AG04450 (cell line): Measurements from ENCODE around the gene CAMKMT. TPM values are rescaled to one million over a fixed set of nuclear protein-coding genes. Genes with fewer than 3 reads are reported as not detected.

ENCODE experiments used
- CTCF ChIA-PET: fragments of 300-600, 350-600 bp; formaldehyde crosslinking; extraction: SDS; loops from one replicate; lab custom pipeline; 2022; ENCODE audit warnings: antibody characterized with exemption, inconsistent platforms; lab: Charles Lee
- POLR2A ChIA-PET: fragments of 350-600 bp; formaldehyde crosslinking; extraction: SDS; loops from one replicate; lab custom pipeline; 2021; ENCODE audit warnings: antibody characterized with exemption, inconsistent platforms; lab: Yijun Ruan, JAX
- DNase-seq: peaks from one replicate; pipeline ENCODE4 v3.0.0-alpha.2; 2011; ENCODE audit warnings: low read depth, low spot score
- H3K27ac ChIP-seq: one replicate; pipeline ENCODE4 v1.5.1; 2012; ENCODE audit warnings: low read depth, low read length, control low read depth
- H3K27me3 ChIP-seq: one replicate; pipeline ENCODE4 v1.6.0; 2012; ENCODE audit warnings: low read length; ENCODE audit not compliant: control insufficient read depth, insufficient read depth
- H3K4me3 ChIP-seq: 2 replicates; pipeline ENCODE4 v1.5.1; 2011; ENCODE audit warnings: mild to moderate bottlenecking, low read depth, low read length, control low read depth
- H3K9me3 ChIP-seq: 2 replicates; pipeline ENCODE4 v1.5.1; 2012; ENCODE audit warnings: low read length; ENCODE audit not compliant: control insufficient read depth, insufficient read depth
- polyA plus RNA-seq: library from polyadenylated mRNA; depleted of rRNA; stranded (reverse); fragments of >200 nt; gene quantifications from 2 replicates; pipeline ENCODE4 v1.2.3, GENCODE V29; 2011
- TF ChIP-seq, protein P1 (sequence below): IDR thresholded peaks from 2 replicates; pipeline ENCODE4 v1.5.1; 2011; ENCODE audit warnings: low read depth, low read length, control low read depth, inconsistent platforms

Gene CAMKMT
- polyA plus RNA-seq, 1 experiment, result 10.2 TPM

DNA sequence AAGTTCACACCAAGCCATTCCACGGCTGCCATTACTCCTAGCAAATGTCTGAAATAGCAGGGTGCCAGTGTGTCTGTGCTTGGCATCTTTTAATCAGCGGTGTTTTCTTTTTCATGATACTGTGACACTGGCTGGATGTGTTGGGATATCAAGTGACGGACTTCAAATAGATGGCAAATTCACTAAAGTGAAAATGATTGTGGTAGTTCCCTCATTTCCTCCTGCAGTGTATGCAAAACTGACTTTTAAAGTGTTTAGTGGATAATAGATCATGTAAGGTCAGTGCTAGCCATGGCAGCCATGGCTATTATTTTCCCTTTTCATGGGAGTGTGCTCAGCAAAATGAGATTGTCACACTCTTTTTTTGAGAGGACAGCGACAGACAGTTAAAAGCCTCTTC lies 318.2 kb downstream of the CAMKMT start:
- Histone ChIP-seq H3K4me3 (no peak overlapping the region), H3K27me3 (no peaks in the 10 kb centered on the region), H3K9me3 (no peaks in the 10 kb centered on the region), H3K27ac (no peak overlapping the region)
- TF ChIP-seq, protein P1, sequence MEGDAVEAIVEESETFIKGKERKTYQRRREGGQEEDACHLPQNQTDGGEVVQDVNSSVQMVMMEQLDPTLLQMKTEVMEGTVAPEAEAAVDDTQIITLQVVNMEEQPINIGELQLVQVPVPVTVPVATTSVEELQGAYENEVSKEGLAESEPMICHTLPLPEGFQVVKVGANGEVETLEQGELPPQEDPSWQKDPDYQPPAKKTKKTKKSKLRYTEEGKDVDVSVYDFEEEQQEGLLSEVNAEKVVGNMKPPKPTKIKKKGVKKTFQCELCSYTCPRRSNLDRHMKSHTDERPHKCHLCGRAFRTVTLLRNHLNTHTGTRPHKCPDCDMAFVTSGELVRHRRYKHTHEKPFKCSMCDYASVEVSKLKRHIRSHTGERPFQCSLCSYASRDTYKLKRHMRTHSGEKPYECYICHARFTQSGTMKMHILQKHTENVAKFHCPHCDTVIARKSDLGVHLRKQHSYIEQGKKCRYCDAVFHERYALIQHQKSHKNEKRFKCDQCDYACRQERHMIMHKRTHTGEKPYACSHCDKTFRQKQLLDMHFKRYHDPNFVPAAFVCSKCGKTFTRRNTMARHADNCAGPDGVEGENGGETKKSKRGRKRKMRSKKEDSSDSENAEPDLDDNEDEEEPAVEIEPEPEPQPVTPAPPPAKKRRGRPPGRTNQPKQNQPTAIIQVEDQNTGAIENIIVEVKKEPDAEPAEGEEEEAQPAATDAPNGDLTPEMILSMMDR, result no peak
- no peak for DNase-seq
- POLR2A ChIA-PET, result no interaction called here
- CTCF ChIA-PET, result no interaction called here

DNA sequence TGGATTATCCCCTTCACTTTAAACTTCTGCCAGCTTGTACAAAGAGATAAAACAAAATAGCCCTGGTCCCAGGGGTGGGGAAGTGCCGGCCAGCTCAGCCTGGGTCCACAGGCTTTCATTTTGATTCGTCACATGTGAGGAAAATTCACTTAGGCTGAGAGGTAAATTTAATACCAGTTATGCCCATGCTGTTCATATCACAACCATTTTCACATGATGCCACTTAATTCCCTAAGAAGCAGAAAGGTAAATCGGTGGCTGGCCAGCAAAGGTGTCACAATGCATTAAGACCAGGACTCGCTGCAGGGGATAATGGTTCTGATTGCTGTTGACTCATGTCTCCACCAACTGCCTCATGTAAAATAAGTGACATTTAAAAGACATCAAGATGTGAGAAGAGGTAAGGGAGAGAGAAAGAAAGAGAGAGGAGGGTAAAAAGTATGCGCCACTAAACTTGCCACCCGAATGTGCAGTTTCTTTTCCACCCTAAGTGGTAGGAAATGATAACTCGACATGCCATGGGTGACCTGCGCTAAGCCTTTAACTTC lies 318.8 kb downstream of the CAMKMT start:
- Histone ChIP-seq H3K4me3 (no peak overlapping the region), H3K27ac (no peak overlapping the region), H3K27me3 (no peaks in the 10 kb centered on the region), H3K9me3 (no peaks in the 10 kb centered on the region)
- ChIA-PET CTCF (no interaction called here), POLR2A (no interaction called here)
- DNase-seq, result no peak
- TF ChIP-seq, protein P1, result no peak

DNA sequence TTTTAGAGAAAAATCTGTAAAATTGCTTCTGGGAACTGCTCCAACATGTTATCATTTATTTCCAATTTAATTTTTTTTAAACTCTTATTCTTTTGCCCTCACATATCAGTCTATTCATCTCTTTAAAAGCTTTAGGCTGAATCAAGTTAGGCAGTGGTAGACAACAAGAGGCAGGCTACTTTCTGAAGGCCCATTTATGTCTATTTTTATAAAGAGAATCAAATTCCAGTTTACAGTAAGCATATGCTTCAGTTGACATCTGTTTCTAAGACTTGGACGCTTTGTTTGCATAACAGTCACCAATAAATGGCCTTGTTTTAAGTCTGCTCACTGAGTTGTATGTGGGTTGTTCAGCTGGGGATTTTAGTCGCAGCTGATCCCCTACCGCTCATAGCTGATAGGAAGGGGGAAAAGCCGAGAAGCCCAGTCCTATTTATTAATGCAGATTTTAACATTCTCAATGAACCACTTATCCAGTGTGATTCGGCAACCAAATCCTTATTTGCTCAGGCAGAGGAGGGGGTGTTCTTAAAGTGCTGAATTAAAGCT lies 319.3 kb downstream of the CAMKMT start:
- Histone ChIP-seq H3K4me3 (no peak overlapping the region), H3K9me3 (no peaks in the 10 kb centered on the region), H3K27me3 (no peaks in the 10 kb centered on the region), H3K27ac (no peak overlapping the region)
- ChIA-PET POLR2A (no interaction called here), CTCF (interaction anchor here (0.9 to 1.1 kb wide), 2 partner anchors 14 to 202 kb away, joined by 4 to 6 read pairs; no protein-coding TSS in a partner anchor)
- no peak for DNase-seq
- TF ChIP-seq, protein P1, result no peak

DNA sequence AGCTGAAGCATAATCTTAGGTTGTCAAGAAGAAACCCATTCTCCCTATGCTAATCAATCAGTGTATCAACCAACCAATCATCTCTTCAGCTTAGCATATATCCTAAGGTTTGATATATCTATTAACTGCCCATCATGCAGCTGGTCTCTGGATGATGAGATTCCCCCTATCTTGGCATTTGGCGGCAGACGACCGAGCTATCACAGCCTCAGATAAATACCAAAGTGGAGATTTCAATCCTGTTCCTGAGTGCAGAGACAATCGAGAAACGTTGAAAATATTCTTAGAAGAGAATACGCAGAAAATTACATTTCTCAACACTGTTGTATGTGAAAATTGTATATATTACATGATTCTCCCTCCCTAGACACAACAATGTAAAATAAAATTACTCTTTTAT lies 320.7 kb downstream of the CAMKMT start:
- TF ChIP-seq, protein P1, result no peak
- no peaks in the 10 kb centered on the region for H3K9me3 ChIP-seq
- H3K27me3 ChIP-seq, result no peaks in the 10 kb centered on the region
- DNase-seq, result no peak
- CTCF ChIA-PET, result no interaction called here
- no peak overlapping the region for H3K4me3 ChIP-seq
- POLR2A ChIA-PET, result no interaction called here
- H3K27ac ChIP-seq, result no peak overlapping the region

DNA sequence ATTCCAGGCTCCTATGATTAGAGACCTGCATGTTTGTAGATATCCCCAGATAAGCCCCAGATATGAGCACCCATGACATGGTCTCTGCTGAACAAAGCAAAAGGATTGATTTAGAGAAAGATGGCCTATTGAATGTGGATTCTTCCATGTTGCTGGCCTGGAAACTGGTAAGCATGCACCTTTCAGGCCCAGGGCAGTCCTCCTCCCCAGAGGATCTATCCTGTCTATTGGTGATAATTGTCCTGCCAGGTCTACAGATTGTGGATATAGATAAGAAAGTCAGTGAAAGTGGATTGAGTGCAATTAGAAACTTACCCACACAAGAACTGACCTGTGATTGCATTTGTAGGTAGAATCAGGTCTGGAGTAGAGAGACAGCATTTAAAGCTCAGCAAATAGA lies 322.8 kb downstream of the CAMKMT start:
- Histone ChIP-seq H3K9me3 (no peaks in the 10 kb centered on the region), H3K27ac (no peak overlapping the region), H3K27me3 (no peaks in the 10 kb centered on the region), H3K4me3 (no peak overlapping the region)
- ChIA-PET POLR2A (no interaction called here), CTCF (no interaction called here)
- TF ChIP-seq, protein P1, result no peak
- DNase-seq, result no peak
